ENCODE results near the gene NNMT. TPM values are rescaled to one million over a fixed set of nuclear protein-coding genes. Genes with fewer than 3 reads are reported as not detected.

Gene NNMT
- total and polyA plus RNA-seq, 9 of the 15 experiments (the other 6 are each of a cell fraction or from before 2014, with no cell fraction given) = 6.1 to 15.0 (median 11.2) TPM

DNA sequence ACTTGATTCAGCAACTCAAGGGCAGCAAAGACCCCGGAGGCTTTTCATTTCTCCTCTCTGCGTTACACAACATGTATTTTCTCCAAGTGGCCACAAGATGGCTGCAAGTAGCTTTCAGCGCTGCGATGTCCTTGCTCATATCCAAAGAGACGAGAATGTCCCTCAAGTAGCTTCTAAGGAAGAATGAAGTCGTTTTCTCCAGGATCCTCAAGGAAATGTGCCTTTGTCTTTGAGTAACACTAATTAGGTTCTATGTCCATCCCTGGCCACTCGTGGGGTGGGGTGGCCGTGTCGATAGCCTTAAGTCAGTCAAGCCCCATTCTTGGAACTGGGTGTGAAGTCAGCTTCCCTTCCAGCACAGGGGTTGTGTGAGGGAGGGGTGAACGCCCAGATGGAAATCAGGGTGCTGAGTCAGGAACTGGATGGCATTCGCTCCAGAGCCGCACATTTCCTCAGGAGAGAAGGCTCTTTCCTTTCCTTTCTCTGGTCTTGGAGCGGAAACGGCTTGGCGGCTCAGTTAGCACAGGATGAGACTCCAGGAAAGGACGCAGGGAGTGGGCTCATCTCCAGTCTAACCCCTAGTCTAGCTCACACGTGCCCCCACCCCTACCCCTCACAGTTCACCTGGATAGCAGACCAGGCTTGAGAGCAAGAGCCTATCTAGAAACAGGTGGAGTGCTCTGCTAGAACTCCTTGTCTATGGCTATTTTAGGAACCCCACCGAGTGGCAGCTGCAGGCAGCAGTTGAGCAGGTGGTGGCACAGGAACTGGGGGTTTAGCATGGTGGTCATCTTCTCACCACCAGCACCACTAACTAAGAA, 44.3 kb downstream of the NNMT start (continued):
- TF ChIP-seq MAZ (CRISPR knock-in tag; conservative IDR thresholded peaks at IDR 0.05 in 1 of 2, IDR thresholded peaks at IDR 0.05 in 1 of 2) (0 out of 4 replicates have a peak, but pooled peaks of 1 of the 2 experiments have one; percentile 50), LCOR (CRISPR knock-in tag; IDR thresholded peaks at IDR 0.05) (peak; percentile 41; the same call in 1 of the 2 replicates), NRF1 (conservative IDR thresholded peaks at IDR 0.05 in 1 of 2, IDR thresholded peaks at IDR 0.05 in 1 of 2) (peak in 1 of 2 experiments; percentile 9; a peak in 1 of 4 replicates), ATF7 (IDR thresholded peaks at IDR 0.05) (0 out of 2 replicates have a peak, but pooled peaks have one; percentile 42), MAFG (tag; conservative IDR thresholded peaks at IDR 0.05) (peak; percentile 78), ZNF699 (CRISPR knock-in tag; IDR thresholded peaks at IDR 0.05; ENCODE audit: insufficient replicate concordance) (no peak), NFIC (IDR thresholded peaks at IDR 0.05) (0 out of 2 replicates have a peak, but pooled peaks have one; percentile 8), ZNF316 (IDR thresholded peaks at IDR 0.05) (peak; percentile 92), ARID1B (IDR thresholded peaks at IDR 0.05) (peak; percentile 66), CC2D1A (IDR thresholded peaks at IDR 0.05) (peak; percentile 59; the same call in 1 of the 2 replicates), EP300 (IDR thresholded peaks at IDR 0.05; ENCODE audit: low read length) (peak; percentile 9; the same call in 1 of the 2 replicates)
- TF ChIP-seq, protein P1, sequence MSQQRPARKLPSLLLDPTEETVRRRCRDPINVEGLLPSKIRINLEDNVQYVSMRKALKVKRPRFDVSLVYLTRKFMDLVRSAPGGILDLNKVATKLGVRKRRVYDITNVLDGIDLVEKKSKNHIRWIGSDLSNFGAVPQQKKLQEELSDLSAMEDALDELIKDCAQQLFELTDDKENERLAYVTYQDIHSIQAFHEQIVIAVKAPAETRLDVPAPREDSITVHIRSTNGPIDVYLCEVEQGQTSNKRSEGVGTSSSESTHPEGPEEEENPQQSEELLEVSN (IDR thresholded peaks at IDR 0.05; ENCODE audit: borderline replicate concordance in 1 of 2, extremely low read depth in 1 of 2, insufficient read depth in 1 of 2, insufficient read length in 1 of 2, low read depth in 1 of 2, low read length in 1 of 2, poor library complexity in 1 of 2, severe bottlenecking in 1 of 2) = peak in 1 of 2 experiments; percentile 26
- TF ChIP-seq, protein P2, sequence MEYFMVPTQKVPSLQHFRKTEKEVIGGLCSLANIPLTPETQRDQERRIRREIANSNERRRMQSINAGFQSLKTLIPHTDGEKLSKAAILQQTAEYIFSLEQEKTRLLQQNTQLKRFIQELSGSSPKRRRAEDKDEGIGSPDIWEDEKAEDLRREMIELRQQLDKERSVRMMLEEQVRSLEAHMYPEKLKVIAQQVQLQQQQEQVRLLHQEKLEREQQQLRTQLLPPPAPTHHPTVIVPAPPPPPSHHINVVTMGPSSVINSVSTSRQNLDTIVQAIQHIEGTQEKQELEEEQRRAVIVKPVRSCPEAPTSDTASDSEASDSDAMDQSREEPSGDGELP (CRISPR knock-in tag; IDR thresholded peaks at IDR 0.05; ENCODE audit: borderline replicate concordance) = peak; percentile 48; the same call in 1 of the 2 replicates
- TF ChIP-seq, protein P3, sequence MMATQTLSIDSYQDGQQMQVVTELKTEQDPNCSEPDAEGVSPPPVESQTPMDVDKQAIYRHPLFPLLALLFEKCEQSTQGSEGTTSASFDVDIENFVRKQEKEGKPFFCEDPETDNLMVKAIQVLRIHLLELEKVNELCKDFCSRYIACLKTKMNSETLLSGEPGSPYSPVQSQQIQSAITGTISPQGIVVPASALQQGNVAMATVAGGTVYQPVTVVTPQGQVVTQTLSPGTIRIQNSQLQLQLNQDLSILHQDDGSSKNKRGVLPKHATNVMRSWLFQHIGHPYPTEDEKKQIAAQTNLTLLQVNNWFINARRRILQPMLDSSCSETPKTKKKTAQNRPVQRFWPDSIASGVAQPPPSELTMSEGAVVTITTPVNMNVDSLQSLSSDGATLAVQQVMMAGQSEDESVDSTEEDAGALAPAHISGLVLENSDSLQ (IDR thresholded peaks at IDR 0.05) = peak; percentile 61; the same call in 1 of the 2 replicates

Data from K562 (cell line).